HG03045 (cell line): ENCODE results near the gene ROPN1.
"Not testable (repeated sequence)": the region's sequence is repeated elsewhere in the genome, so short reads cannot be mapped to it uniquely, and the experiment has no call there.

Experiments
- ATAC-seq: cut with Tn5 transposase; IDR thresholded peaks from one replicate; pipeline ENCODE4 v1.9.1; 2021; ENCODE audit warnings: mild to moderate bottlenecking, moderate library complexity; ENCODE audit not compliant: unreplicated experiment

Gene ROPN1

GRCh38 chr3:123997543-123997942 is 5.6 kb upstream of the ROPN1 start:
- ATAC-seq, result no peak

DNA sequence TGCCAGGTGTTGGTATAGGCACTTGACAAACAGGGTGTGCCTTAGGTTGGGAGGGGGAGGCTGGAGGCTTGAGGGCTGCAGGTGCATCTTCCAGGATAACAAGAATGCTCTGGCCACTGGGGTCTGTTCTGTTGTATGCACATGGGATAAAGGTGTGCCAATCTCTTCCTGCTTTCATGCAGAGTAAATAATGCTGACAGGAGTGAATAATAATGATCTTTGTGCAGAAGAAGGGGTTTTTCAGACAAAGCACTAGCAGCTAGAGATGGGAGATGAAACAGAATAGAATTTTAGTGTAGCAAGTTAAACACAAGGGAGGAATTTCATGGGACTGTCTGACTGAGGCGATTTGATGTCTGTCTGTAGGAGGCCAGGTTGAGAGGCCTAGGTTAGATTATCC is 1.9 kb upstream of the ROPN1 start:
- ATAC-seq, result no peak

- no peak for ATAC-seq
Measured at GRCh38 chr3:123986427-123986826, 5.5 kb downstream of the ROPN1 start.

GRCh38 chr3:123984957-123985356 is 7.0 kb downstream of the ROPN1 start:
- ATAC-seq, result no peak

DNA sequence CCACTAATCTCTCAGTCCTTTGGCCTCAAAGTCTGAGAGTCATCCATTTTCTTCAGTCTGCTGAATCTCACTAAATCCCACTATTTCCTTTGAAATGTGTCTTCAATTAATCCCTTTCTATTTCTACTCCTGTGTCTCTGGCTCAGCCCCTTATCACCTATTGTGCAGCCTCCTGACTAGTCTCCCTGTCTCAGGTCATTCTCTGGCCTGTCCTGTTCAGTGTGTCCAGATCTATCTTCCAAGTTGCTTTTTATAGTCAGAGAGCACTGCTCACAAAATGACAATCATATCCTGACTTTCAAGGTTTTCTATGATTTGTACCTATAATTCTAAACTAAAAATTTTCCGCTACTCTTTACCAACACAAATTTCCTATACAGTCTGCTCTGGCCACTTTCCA is 7.6 kb downstream of the ROPN1 start:
- no peak for ATAC-seq

DNA sequence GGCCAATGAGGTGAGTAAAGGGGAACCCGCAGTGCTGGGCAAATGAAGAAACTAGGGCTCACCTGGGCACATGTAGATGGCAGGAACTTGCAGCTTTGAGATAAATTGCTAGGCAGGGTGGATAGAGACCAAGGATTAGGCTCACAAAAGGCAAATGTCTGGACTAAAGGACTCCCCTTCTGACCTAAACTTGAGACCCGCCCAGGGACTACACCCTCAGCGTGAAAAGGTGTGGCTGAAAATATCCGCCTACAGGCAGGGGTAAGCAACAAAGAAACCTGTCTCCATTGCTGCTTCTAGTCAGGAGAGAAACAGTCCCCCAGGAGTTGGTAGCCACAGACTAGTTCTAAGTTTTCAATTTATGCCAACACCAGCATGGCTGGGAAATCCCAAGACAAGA is 10.6 kb downstream of the ROPN1 start:
- not testable (repeated sequence) for ATAC-seq

DNA sequence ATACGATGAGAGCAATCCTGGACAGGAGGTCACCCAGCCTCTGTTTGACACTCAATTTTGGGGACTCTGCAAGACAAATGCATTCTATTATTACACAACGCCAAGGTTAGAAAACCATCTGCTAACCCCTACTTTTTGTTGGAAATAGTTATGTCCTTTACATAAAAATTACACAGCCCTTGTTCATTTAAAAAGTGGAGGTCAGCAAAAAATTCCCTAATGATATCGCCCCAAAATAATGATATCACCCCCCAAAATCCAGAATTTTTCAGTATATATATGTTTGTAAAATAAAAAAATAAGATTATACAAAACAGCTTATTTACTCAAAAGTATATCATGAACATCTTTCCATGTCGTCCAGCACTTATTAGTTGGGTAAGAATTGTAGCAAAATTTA is 11.4 kb downstream of the ROPN1 start:
- ATAC-seq, result no peak

DNA sequence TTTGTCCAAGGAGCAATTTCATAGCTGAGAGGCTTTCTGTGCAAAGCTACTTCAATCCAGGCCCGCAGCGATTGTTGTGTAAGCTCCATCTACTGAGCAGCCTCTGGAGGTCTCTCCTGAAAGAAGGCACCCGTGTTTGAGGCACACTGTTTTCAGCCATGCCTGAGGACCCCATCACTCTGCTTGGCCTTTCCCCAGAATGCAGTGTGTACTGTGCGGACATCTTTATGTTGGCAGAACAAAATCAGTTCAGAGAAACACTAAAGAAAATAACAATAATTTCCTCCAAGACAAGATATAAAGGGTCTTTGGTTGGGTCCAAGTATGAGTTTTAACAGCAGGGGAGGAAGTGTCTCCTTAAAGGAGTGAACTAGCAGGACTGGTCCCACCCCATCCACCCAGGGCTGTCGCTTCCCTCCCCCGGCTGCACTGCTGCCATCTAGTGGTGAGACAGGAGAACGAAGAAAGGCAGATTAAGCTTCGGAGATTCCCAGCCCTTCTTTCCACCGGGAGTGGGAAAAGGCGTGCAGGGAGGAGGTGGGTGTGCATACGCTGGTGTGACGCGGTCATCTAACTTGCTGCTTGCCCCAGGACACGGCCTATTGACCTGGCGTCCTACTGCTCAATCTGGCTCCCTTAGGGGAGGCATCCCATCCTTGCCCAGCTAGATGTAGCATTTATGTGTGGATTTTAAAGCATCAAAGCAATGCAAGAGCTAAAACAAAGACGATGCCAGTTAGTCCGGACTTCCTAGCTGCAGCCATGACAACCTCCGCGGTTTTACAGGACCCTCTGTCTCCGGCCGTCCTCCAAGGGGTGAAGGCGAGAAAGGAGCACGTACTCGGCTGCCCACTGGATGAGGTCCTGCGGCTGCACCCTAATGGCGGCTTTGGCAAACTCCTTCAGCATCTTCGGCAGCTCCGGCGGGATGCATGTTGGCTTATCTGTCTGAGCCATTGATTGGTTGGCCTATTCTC is 12.1 kb downstream of the ROPN1 start:
- ATAC-seq, result not testable (repeated sequence)

- ATAC-seq, result not testable (repeated sequence)
Measured at GRCh38 chr3:123976904-123977303, 15.0 kb downstream of the ROPN1 start.

DNA sequence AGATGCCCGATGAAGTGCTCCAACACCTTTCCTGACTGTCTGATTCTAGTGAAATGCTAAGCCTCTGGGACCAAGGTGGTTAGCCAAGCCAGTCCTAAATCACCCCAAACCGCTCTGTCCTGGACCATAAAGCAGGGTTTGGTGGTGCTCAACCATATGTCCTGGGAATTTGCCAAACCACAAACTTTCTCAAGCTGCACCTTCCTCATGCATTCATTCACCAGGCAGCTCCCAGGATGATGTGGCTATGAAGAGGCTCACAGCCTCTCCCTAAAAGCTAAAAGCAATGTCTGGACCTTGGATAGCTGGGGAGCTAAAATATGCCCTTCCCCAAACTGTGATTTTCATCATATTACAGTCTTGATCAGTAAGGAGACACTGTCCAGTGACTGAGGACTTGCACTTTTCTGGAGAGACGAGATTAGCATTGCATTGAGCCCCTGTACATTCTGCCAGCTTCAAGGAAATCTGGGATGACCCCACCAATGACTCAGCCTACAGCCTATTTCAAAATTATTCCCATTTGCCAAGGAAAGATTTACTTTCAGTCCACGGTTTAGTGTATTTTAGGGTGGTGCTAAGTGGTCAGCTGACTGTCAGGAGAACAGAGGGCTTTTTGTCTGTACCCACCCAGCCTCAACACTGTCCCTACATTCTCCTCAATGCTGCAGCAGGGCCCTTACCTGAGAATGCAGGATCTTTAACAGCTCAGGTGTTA is 15.6 kb downstream of the ROPN1 start:
- ATAC-seq, result not testable (repeated sequence)

DNA sequence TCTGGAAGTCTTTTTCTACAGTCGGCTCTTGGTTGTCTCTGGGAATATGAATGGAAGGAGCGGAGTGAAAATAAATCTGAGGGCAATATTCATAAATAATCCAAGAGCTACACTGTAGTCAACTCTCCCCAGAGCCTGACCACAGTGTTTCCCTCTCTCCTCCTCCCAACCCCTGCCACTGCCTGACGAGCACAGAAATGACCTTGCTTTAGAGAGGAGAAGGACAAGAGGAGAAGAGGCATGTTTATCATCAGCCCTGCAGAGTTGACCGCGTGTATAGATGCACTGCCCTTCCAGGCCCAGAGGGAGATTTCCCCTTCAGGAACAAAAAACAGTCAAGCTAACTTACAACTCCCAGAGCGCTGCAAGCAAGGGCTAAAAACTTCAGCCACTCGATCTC is 16.9 kb downstream of the ROPN1 start:
- ATAC-seq, result not testable (repeated sequence)

DNA sequence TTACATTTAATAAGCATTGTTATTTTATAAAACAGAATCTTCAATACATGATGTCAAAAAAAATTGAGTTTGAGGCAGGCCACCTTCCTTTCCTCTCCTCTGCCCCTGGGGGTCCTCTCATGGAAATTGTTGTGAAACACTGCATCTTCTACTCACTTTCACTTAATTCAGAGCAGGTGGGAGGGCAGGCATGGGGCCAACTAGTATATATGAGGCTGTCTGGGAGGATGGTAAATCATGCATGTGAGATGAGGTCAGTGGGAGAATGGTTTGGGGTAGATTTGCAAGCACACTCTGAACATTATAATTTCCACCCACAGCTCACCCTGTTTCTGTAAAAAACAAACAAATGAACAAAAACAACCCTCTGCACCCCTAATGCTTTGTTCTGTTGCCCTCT is 20.5 kb downstream of the ROPN1 start:
- ATAC-seq, result no peak

- ATAC-seq, result not testable (repeated sequence)
Measured at GRCh38 chr3:123967260-123967659, 24.7 kb downstream of the ROPN1 start.

DNA sequence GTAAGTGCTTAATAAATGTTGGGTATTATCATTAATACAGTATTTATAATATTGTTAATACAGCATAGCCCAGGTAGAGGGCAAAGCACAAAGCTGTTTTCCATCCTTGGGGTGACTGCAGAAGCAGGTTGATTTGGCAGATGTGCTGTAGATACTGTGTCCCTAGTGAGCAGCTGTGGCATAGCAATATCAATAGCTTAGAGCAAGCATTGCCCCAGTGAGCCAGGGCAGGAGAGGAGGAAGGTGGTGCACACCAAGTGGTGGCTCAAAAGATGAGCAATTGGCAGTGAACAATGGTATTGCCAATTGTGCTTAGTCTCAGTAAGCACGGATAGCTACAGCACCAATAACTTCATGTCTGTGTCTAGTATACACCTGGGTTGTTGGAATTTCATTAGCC is 25.1 kb downstream of the ROPN1 start:
- ATAC-seq, result not testable (repeated sequence)

- ATAC-seq, result not testable (repeated sequence)
Measured at GRCh38 chr3:123964793-123965192, 27.1 kb downstream of the ROPN1 start.

- ATAC-seq, result no peak
Measured at GRCh38 chr3:123961508-123961856, 30.4 kb downstream of the ROPN1 start.

- ATAC-seq, result peak; percentile 85
Measured at GRCh38 chr3:123960781-123961507, 31.0 kb downstream of the ROPN1 start, which contains the start of gene CCDC14. TSS of gene CCDC14 (minus strand) at chr3:123961229. CDS start at chr3:123961173, 56 bp downstream.

DNA sequence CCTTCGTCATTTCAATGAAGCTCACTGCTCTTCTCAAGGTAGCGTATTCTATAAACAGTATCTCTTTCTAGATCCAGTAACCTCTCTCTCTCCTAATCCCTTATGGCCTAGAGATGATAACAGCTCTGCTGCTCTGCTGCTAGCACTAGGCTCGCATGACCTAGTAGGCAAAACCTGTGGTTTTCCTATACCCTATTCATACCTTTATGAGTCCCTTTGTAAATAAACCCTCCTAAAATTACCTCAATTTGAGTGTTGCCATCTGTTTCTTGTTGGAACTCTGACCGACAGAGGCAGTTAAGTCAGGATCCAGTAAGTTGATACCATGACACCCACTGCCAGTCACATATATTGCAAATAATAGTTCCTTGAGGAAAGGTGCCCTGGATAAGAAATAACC is 38.2 kb downstream of the ROPN1 start:
- no peak for ATAC-seq

DNA sequence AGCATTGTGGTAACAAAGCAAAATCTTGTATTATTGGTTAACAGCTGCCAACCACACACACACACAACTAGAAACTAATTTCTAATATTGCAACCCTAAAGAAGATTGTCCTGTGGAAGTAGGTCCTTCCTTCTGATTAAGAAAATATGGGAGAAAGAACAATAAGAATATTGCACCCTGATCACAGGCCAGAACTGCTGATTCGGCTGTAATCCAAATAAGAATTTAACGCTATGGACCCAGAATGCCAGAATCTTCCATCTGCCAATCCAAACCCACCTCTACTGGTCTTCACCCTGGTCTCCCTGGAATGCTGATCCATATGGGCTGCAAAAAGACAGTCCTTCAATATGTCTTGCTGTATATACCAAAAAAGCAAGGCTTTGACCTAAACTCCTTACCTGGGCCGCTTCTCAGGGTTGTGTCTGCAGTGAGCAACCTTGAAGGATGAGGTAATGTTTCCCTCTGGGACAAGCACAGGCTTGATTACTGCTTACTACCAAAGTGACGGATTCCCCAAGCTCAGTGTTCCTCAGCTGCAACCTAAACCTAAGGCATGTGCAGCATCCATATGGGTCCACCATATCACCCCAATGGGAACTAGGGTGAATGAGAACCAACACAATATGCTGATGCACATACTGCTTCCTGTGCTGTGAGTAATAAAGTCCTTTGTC is 38.9 kb downstream of the ROPN1 start:
- ATAC-seq, result no peak

GRCh38 chr3:123951522-123952447 is 40.1 kb downstream of the ROPN1 start:
- ATAC-seq, result no peak
